ENCODE results near the gene S1PR5.

The S1PR5 gene

GRCh38 chr19:10473192-10473591 is 44.1 kb downstream of the S1PR5 start:
- in situ Hi-C loops (cut with MboI; ENCODE audit: low sequenced_read_pairs), result no loop called here

- in situ Hi-C loops (cut with MboI; ENCODE audit: low sequenced_read_pairs), result no loop called here
Observed at GRCh38 chr19:10471909-10472308, 45.3 kb downstream of the S1PR5 start.

GRCh38 chr19:10468133-10468532 is 49.1 kb downstream of the S1PR5 start:
- in situ Hi-C loops (cut with MboI; ENCODE audit: low sequenced_read_pairs), result no loop called here

- in situ Hi-C loops (cut with MboI; ENCODE audit: low sequenced_read_pairs), result no loop called here
Observed at GRCh38 chr19:10467104-10467706, 50.0 kb downstream of the S1PR5 start.

- in situ Hi-C loops (cut with MboI; ENCODE audit: low sequenced_read_pairs), result no loop called here
Observed at GRCh38 chr19:10464456-10464855, 52.8 kb downstream of the S1PR5 start.
